Measurements from ENCODE around the gene ELK3. TPM values are rescaled to one million over a fixed set of nuclear protein-coding genes. Genes with fewer than 3 reads are reported as not detected.

The ELK3 gene
- total RNA-seq, 2 donors from 2014 or later: 10.7 to 23.1 TPM

- no peaks in the 10 kb centered on the region for H3K9me3 Mint-ChIP-seq
- peak overlapping the region; percentile 53 to 76 for H3K27ac Mint-ChIP-seq
- peak; percentile 48 to 57 for ATAC-seq
- peak in 1 of 2 donors; percentile 23 for DNase-seq (ENCODE audit: low spot score in 2 of 2)
- peaks cover 5 to 32% of the 10 kb centered on the region in 2 donors for H3K36me3 Mint-ChIP-seq
Observed at GRCh38 chr12:96236221-96236822, 42.1 kb downstream of the ELK3 start.

GRCh38 chr12:96237035-96237434 is 42.9 kb downstream of the ELK3 start:
- ATAC-seq (peak in 1 of 2 donors; percentile 1), DNase-seq (ENCODE audit: low spot score in 2 of 2) (no peak)
- H3K36me3 Mint-ChIP-seq: peaks cover 5 to 27% of the 10 kb centered on the region in 2 donors
- H3K27ac Mint-ChIP-seq: peak overlapping the region; percentile 33 to 76
- H3K9me3 Mint-ChIP-seq: no peaks in the 10 kb centered on the region

- Mint-ChIP-seq H3K27ac (peak overlapping the region; percentile 76 to 77), H3K36me3 (peaks cover 5 to 25% of the 10 kb centered on the region in 2 donors), H3K9me3 (no peaks in the 10 kb centered on the region)
- DNase-seq (ENCODE audit: low spot score in 2 of 2): peak; percentile 40 to 76
- ATAC-seq: peak; percentile 69 to 85
Observed at GRCh38 chr12:96237465-96238077, 43.4 kb downstream of the ELK3 start.

GRCh38 chr12:96238336-96239047 is 44.3 kb downstream of the ELK3 start:
- H3K9me3 Mint-ChIP-seq: no peaks in the 10 kb centered on the region
- no peak overlapping the region for H3K27ac Mint-ChIP-seq
- peaks cover 5 to 33% of the 10 kb centered on the region in 2 donors for H3K36me3 Mint-ChIP-seq
- no peak for ATAC-seq
- peak in 1 of 2 donors; percentile 52 for DNase-seq (ENCODE audit: low spot score in 2 of 2)

GRCh38 chr12:96239711-96240635 is 45.8 kb downstream of the ELK3 start:
- DNase-seq (ENCODE audit: low spot score in 2 of 2) (no peak), ATAC-seq (no peak)
- no peaks in the 10 kb centered on the region for H3K9me3 Mint-ChIP-seq
- no peak overlapping the region for H3K27ac Mint-ChIP-seq
- H3K36me3 Mint-ChIP-seq: peaks cover 5 to 33% of the 10 kb centered on the region in 2 donors

- DNase-seq (ENCODE audit: low spot score in 2 of 2) (no peak), ATAC-seq (no peak)
- Mint-ChIP-seq H3K27ac (peak overlapping the region in 1 of 2 donors; percentile 40), H3K36me3 (peaks cover 5 to 28% of the 10 kb centered on the region in 2 donors), H3K9me3 (no peaks in the 10 kb centered on the region)
Observed at GRCh38 chr12:96240656-96241055, 46.5 kb downstream of the ELK3 start.

GRCh38 chr12:96241431-96241830 is 47.3 kb downstream of the ELK3 start:
- Mint-ChIP-seq H3K9me3 (no peaks in the 10 kb centered on the region), H3K27ac (peak overlapping the region; percentile 64 to 88), H3K36me3 (peaks cover under 1 to 22% of the 10 kb centered on the region in 2 donors)
- ATAC-seq (no peak), DNase-seq (ENCODE audit: low spot score in 2 of 2) (no peak)

- ATAC-seq (peak; percentile 68 to 79), DNase-seq (ENCODE audit: low spot score in 2 of 2) (peak; percentile 32 to 55)
- Mint-ChIP-seq H3K9me3 (no peaks in the 10 kb centered on the region), H3K27ac (peak overlapping the region; percentile 64 to 88), H3K36me3 (peaks cover 4 to 22% of the 10 kb centered on the region in 2 donors)
Observed at GRCh38 chr12:96241846-96242256, 47.7 kb downstream of the ELK3 start.

GRCh38 chr12:96242597-96242996 is 48.4 kb downstream of the ELK3 start:
- Mint-ChIP-seq H3K27ac (peak overlapping the region; percentile 64 to 88), H3K9me3 (no peaks in the 10 kb centered on the region), H3K36me3 (peaks cover 12 to 27% of the 10 kb centered on the region in 2 donors)
- DNase-seq (ENCODE audit: low spot score in 2 of 2) (peak in 1 of 2 donors; percentile 35), ATAC-seq (no peak)

GRCh38 chr12:96244826-96245225 is 50.7 kb downstream of the ELK3 start:
- no peak overlapping the region for H3K27ac Mint-ChIP-seq
- H3K36me3 Mint-ChIP-seq: peaks cover 16 to 39% of the 10 kb centered on the region in 2 donors
- H3K9me3 Mint-ChIP-seq: no peaks in the 10 kb centered on the region
- ATAC-seq (no peak), DNase-seq (ENCODE audit: low spot score in 2 of 2) (peak in 1 of 2 donors; percentile 26)

- ATAC-seq: no peak
- peak overlapping the region; percentile 63 to 83 for H3K27ac Mint-ChIP-seq
- peaks cover 32 to 59% of the 10 kb centered on the region in 2 donors for H3K36me3 Mint-ChIP-seq
Observed at GRCh38 chr12:96246926-96247505, 52.8 kb downstream of the ELK3 start.

GRCh38 chr12:96247563-96247962 is 53.4 kb downstream of the ELK3 start:
- Mint-ChIP-seq H3K36me3 (peaks cover 38 to 64% of the 10 kb centered on the region in 2 donors), H3K9me3 (no peaks in the 10 kb centered on the region), H3K27ac (peak overlapping the region; percentile 63 to 83)
- DNase-seq (ENCODE audit: low spot score in 2 of 2) (peak in 1 of 2 donors; percentile 23), ATAC-seq (peak; percentile 74 to 91)

More at GRCh38 chr12:96246926-96247505, 52.8 kb downstream of the ELK3 start:
- no peaks in the 10 kb centered on the region for H3K9me3 Mint-ChIP-seq
- peak in 1 of 2 donors; percentile 39 for DNase-seq (ENCODE audit: low spot score in 2 of 2)

- H3K9me3 Mint-ChIP-seq: no peaks in the 10 kb centered on the region
- H3K36me3 Mint-ChIP-seq: peaks cover 38 to 59% of the 10 kb centered on the region in 2 donors
- DNase-seq (ENCODE audit: low spot score in 2 of 2): no peak
- ATAC-seq: no peak
- peak overlapping the region; percentile 63 to 83 for H3K27ac Mint-ChIP-seq
Observed at GRCh38 chr12:96248136-96248931, 54.2 kb downstream of the ELK3 start.

- Mint-ChIP-seq H3K9me3 (no peaks in the 10 kb centered on the region), H3K36me3 (peaks cover 38 to 57% of the 10 kb centered on the region in 2 donors), H3K27ac (peak overlapping the region; percentile 69 to 96)
- ATAC-seq: peak in 1 of 2 donors; percentile 12
- DNase-seq (ENCODE audit: low spot score in 2 of 2): no peak
Observed at GRCh38 chr12:96249196-96250118, 55.3 kb downstream of the ELK3 start.
